Omental fat pad (tissue), 4 donors: ENCODE results near the gene TBC1D9B. TPM values are rescaled to one million over a fixed set of nuclear protein-coding genes. Genes with fewer than 3 reads are reported as not detected.

Source experiments
- ATAC-seq: fragments of 150-250 bp; one replicate; pipeline ENCODE4 v1.9.1; 2016; ENCODE audit warnings: mild to moderate bottlenecking, moderate library complexity; ENCODE audit not compliant: low FRiP score
- DNase-seq: peaks from one replicate; pipeline ENCODE4 v3.0.0-alpha.2; 2019; ENCODE audit warnings: low spot score
- CTCF ChIP-seq, 3 donors: fragments of 450-650 bp; IDR thresholded peaks; one replicate each; pipeline ENCODE4 v1.5.1; 2016 to 2017; ENCODE audit warnings: antibody characterized with exemption in 3 of 3, mild to moderate bottlenecking in 3 of 3, moderate library complexity in 2 of 3
- total RNA-seq, 4 donors: library from RNA; depleted of rRNA; stranded (reverse); fragments of >200 nt; gene quantifications; one replicate each; pipeline ENCODE4 v1.1.0, GENCODE V29; 2016

Gene TBC1D9B
- total RNA-seq, 4 donors from 2014 or later = 85.4 to 114 (median 97.0) TPM

- DNase-seq (no peak), ATAC-seq (no peak)
- TF ChIP-seq CTCF (IDR thresholded peaks at IDR 0.05) = no peak
Observed at GRCh38 chr5:179822059-179822432, 85.7 kb downstream of the TBC1D9B start.

- no peak for TF ChIP-seq CTCF (IDR thresholded peaks at IDR 0.05)
- peak; percentile 89 for DNase-seq
Observed at GRCh38 chr5:179821298-179822058, 86.2 kb downstream of the TBC1D9B start.

GRCh38 chr5:179820483-179821297, 87.0 kb downstream of the TBC1D9B start, which contains the start of gene SQSTM1:
SQSTM1 (plus strand) TSS chr5:179820905; CDS start chr5:179820937, 32 bp downstream.
- DNase-seq (no peak), ATAC-seq (peak; percentile 26)
- no peak for TF ChIP-seq CTCF (IDR thresholded peaks at IDR 0.05)

More at GRCh38 chr5:179821298-179822058, 86.2 kb downstream of the TBC1D9B start:
- ATAC-seq = peak; percentile 43

- ATAC-seq = no peak
- no peak for DNase-seq
- TF ChIP-seq CTCF (IDR thresholded peaks at IDR 0.05) = no peak
Observed at GRCh38 chr5:179820127-179820482, 87.6 kb downstream of the TBC1D9B start.

GRCh38 chr5:179819296-179820126, 88.2 kb downstream of the TBC1D9B start:
- ATAC-seq (peak; percentile 45), DNase-seq (no peak)
- no peak for TF ChIP-seq CTCF (IDR thresholded peaks at IDR 0.05)

GRCh38 chr5:179818746-179819295, 88.9 kb downstream of the TBC1D9B start:
- DNase-seq (peak; percentile 93), ATAC-seq (peak; percentile 70)
- no peak for TF ChIP-seq CTCF (IDR thresholded peaks at IDR 0.05)
